Esophagus muscularis mucosa (tissue), 4 donors: ENCODE results near the gene LAMP2. TPM values are rescaled to one million over a fixed set of nuclear protein-coding genes. Genes with fewer than 3 reads are reported as not detected.

ENCODE experiments used
- DNase-seq: peaks from one replicate; pipeline ENCODE4 v3.0.0-alpha.2; 2017; ENCODE audit errors: extremely low spot score
- H3K27ac ChIP-seq, 4 donors: fragments of 200-600 bp; sonication (generic); replicated peaks in 1 of 4; 1 replicate in 3 of 4; 2 replicates in 1 of 4; pipeline ENCODE4 v1.5.1; 2016 to 2019; ENCODE audit warnings: mild to moderate bottlenecking in 1 of 4
- H3K27me3 ChIP-seq, 4 donors: fragments of 200-600 bp; sonication (generic); one replicate each; pipeline versions ENCODE4 v1.5.1 to v1.6.0; 2016 to 2019
- H3K36me3 ChIP-seq, 4 donors: fragments of 200-600 bp; sonication (generic); one replicate each; pipeline ENCODE4 v1.5.1; 2016 to 2019
- H3K4me1 ChIP-seq, 4 donors: fragments of 200-600 bp; sonication (generic); one replicate each; pipeline ENCODE4 v1.5.1; 2016 to 2019
- H3K4me3 ChIP-seq, 4 donors: fragments of 200-600 bp; sonication (generic); 1 replicate in 2 of 4; 2 replicates in 2 of 4; pipeline ENCODE4 v1.5.1; 2016 to 2019; ENCODE audit warnings: mild to moderate bottlenecking in 4 of 4, moderate library complexity in 1 of 4
- H3K9me3 ChIP-seq, 4 donors: fragments of 200-600 bp; sonication (generic); 1 replicate in 3 of 4; 2 replicates in 1 of 4; pipeline ENCODE4 v1.5.1; 2016 to 2019
- EP300 ChIP-seq: sonication (generic); formaldehyde crosslinking; IDR thresholded peaks from one replicate; pipeline ENCODE4 v1.6.1; 2017; ENCODE audit warnings: antibody characterized with exemption
- POLR2A ChIP-seq: fragments of 450-650 bp; IDR thresholded peaks from one replicate; pipeline ENCODE4 v1.6.1; 2017; ENCODE audit warnings: antibody characterized with exemption, moderate library complexity, mild to moderate bottlenecking, low read depth
- POLR2AphosphoS5 ChIP-seq, 2 donors: sonication (generic); formaldehyde crosslinking; IDR thresholded peaks; one replicate each; pipeline ENCODE4 v1.6.1; 2017; ENCODE audit warnings: antibody characterized with exemption in 2 of 2
- WGBS: methylation state at CpG from one replicate; pipeline ENCODE4 v1.1.5; 2018; 5-methylcytosine and 5-hydroxymethylcytosine counted together
- intact Hi-C: fragments of 100-400 bp; cut with DNase I; formaldehyde crosslinking; loops from one replicate; pipeline ENCODE4 v1.15.1; 2023
- total RNA-seq, 4 donors: library from RNA; depleted of rRNA; stranded (reverse); fragments of >200 nt; gene quantifications; one replicate each; pipeline versions ENCODE4 v1.1.0 to v1.2.1, GENCODE V29; 2016
- TF ChIP-seq, protein P1 (sequence below), 3 experiments: fragments of 200-600 bp in 2 of 3; fragments of 450-650 bp in 1 of 3; sonication (generic) in 2 of 3; IDR thresholded peaks; one replicate each; pipeline ENCODE4 v1.5.1; 2017 to 2019; ENCODE audit warnings: antibody characterized with exemption in 3 of 3, mild to moderate bottlenecking in 2 of 3, moderate library complexity in 1 of 3

The LAMP2 gene
- total RNA-seq, 4 donors from 2014 or later = 57.3 to 81.2 (median 67.5) TPM

DNA sequence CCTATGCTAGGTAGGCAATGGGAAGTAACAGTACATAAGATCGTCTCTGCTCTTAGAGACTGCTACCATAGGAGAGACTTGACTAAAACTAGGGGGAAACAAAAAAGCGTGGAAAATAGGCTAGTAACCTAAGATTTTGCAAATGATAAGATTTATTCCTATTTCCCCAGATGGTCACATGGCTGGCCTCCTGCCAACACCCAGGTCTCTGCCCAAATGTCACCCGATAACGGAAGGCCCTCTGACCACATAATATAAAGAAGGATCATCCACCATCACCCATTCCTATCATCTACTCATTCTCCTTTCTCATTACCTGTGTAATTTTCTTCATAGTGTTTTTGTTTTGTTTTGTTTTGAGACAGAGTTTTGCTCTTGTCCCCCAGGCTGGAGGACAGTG lies 4.7 kb downstream of the LAMP2 start:
- no peak overlapping the region for H3K4me3 ChIP-seq
- WGBS = 65% methylated on average over 4 of the region's 4 CpGs

DNA sequence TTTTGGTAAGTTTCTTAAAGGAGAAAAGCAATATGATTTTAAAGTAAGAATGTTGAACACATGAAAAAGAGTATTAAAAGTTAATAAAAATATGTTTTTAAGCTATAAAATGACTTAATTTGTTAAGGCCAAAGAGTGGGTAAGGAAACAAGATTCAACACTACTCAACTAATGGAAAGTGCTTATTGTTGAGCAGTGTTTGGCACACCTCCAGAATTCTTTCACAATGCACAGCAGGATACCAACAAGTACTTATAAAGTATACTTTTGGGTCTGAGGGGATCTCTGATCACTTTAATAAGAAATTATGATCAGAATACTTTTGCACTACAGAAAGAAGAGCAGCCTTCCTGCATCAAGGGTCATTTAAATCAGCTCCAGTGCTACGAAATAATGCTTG lies 5.9 kb downstream of the LAMP2 start:
- 60% methylated on average over 1 of the region's 1 CpG for WGBS
- peaks cover 19 to 68% (median 35%) of the 10 kb centered on the region in 4 donors for H3K4me1 ChIP-seq

More for the DNA sequence above, 4.7 kb downstream of the LAMP2 start:
- TF ChIP-seq EP300 (no peak), POLR2A (no peak), POLR2AphosphoS5 (IDR thresholded peaks at IDR 0.05) (no peak)
- TF ChIP-seq, protein P1, sequence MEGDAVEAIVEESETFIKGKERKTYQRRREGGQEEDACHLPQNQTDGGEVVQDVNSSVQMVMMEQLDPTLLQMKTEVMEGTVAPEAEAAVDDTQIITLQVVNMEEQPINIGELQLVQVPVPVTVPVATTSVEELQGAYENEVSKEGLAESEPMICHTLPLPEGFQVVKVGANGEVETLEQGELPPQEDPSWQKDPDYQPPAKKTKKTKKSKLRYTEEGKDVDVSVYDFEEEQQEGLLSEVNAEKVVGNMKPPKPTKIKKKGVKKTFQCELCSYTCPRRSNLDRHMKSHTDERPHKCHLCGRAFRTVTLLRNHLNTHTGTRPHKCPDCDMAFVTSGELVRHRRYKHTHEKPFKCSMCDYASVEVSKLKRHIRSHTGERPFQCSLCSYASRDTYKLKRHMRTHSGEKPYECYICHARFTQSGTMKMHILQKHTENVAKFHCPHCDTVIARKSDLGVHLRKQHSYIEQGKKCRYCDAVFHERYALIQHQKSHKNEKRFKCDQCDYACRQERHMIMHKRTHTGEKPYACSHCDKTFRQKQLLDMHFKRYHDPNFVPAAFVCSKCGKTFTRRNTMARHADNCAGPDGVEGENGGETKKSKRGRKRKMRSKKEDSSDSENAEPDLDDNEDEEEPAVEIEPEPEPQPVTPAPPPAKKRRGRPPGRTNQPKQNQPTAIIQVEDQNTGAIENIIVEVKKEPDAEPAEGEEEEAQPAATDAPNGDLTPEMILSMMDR (IDR thresholded peaks at IDR 0.05) = no peak
- intact Hi-C loops = no loop called here
- no peak for DNase-seq
- H3K27me3 ChIP-seq = no peaks in the 10 kb centered on the region
- H3K27ac ChIP-seq = no peak overlapping the region
- no peaks in the 10 kb centered on the region for H3K9me3 ChIP-seq
- no peaks in the 10 kb centered on the region for H3K36me3 ChIP-seq
- H3K4me1 ChIP-seq = peaks cover 15 to 57% (median 29%) of the 10 kb centered on the region in 4 donors

DNA sequence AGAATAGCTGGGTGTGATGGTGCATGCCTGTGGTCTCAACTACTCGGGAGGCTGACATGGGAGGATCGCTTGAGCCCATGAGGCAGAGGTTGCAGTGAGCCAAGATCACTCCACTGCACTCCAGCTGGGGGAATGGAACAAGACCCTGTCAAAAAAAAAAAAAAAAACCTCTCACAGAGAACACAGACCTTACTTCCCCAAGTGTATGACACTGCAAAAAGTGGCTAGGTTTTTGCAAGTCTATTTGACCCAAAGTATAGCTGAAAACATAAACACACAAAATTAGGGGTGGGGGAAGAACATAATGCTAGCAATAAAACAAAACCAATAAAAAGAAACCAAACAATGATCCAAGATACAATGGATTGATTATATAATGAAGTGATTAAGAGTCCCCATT lies 6.7 kb downstream of the LAMP2 start:
- H3K36me3 ChIP-seq = no peaks in the 10 kb centered on the region
- DNase-seq = no peak
- H3K27ac ChIP-seq = no peak overlapping the region
- 27% methylated on average over 2 of the region's 2 CpGs for WGBS
- no peaks in the 10 kb centered on the region for H3K9me3 ChIP-seq
- intact Hi-C loops = no loop called here
- no peak overlapping the region for H3K4me3 ChIP-seq
- H3K4me1 ChIP-seq = peaks cover 14 to 68% (median 35%) of the 10 kb centered on the region in 4 donors
- no peaks in the 10 kb centered on the region for H3K27me3 ChIP-seq
- TF ChIP-seq POLR2AphosphoS5 (IDR thresholded peaks at IDR 0.05) = no peak
- no peak for TF ChIP-seq EP300
- TF ChIP-seq, protein P1 (IDR thresholded peaks at IDR 0.05) = no peak
- TF ChIP-seq POLR2A = no peak

More for the DNA sequence above, 5.9 kb downstream of the LAMP2 start:
- no peaks in the 10 kb centered on the region for H3K27me3 ChIP-seq
- DNase-seq = no peak
- H3K36me3 ChIP-seq = no peaks in the 10 kb centered on the region
- no peak overlapping the region for H3K4me3 ChIP-seq
- TF ChIP-seq EP300 (no peak), POLR2A (no peak)
- H3K9me3 ChIP-seq = no peaks in the 10 kb centered on the region
- H3K27ac ChIP-seq = no peak overlapping the region
- intact Hi-C loops = no loop called here

DNA sequence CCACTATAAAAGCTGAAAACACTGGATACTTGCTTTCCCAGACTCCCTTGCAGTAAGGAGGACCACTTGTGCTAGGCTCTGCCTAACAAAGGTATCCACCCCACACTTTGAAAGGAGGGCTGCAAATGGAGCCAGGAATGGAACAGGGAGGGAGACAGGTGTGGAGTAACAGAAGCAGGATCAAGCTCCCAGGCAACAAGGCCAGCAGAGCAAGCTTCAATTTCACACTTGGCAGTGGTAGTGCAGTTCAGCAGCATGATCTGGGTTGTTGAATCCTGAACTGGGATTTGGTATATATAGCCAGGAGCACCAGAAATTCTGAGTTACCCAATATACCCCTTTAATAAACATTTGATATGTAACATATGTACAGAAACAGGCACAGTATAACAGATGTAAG lies 9.8 kb downstream of the LAMP2 start:
- DNase-seq = no peak
- Histone ChIP-seq H3K27me3 (no peaks in the 10 kb centered on the region), H3K4me1 (peaks cover 4 to 48% (median 28%) of the 10 kb centered on the region in 4 donors), H3K27ac (no peak overlapping the region), H3K9me3 (no peaks in the 10 kb centered on the region), H3K4me3 (no peak overlapping the region), H3K36me3 (peaks cover 0 to 8% (median 7%) of the 10 kb centered on the region in 4 donors)
- intact Hi-C loops = no loop called here
- TF ChIP-seq POLR2AphosphoS5 (IDR thresholded peaks at IDR 0.05) = no peak
- TF ChIP-seq EP300 = no peak
- no peak for TF ChIP-seq POLR2A
- TF ChIP-seq, protein P1 (IDR thresholded peaks at IDR 0.05) = no peak

DNA sequence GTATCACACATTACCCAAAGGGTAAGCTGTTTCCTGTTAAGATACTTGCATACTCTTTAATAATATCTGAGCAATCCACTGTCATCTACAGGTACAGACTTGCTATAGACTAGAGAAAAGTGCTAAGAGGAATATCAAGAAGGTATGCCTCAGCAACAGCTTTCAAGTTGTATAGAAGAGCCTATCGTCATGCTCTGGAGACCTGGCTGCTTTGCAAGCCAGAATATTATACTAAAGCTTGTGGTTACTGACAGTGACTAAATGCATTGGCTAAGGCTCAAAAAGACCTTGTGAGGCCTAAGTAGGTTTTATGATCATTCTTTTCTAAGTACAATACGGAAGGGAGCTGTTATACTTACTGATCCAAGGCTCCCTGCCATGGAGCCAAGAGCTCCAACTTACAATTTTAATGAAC lies 11.3 kb downstream of the LAMP2 start:
- peak overlapping the region in 2 of 4 donors; percentile 0 to 20 for H3K27ac ChIP-seq
- 31% methylated on average over 2 of the region's 2 CpGs for WGBS
- intact Hi-C loops = no loop called here
- DNase-seq = no peak
- no peaks in the 10 kb centered on the region for H3K9me3 ChIP-seq
- H3K4me1 ChIP-seq = peaks cover 4 to 33% (median 22%) of the 10 kb centered on the region in 4 donors
- no peak overlapping the region for H3K4me3 ChIP-seq
- peaks cover 0 to 14% (median 8%) of the 10 kb centered on the region in 4 donors for H3K36me3 ChIP-seq
- H3K27me3 ChIP-seq = no peaks in the 10 kb centered on the region
- TF ChIP-seq, protein P1 (IDR thresholded peaks at IDR 0.05) = no peak
- TF ChIP-seq POLR2AphosphoS5 (IDR thresholded peaks at IDR 0.05) (no peak), POLR2A (no peak), EP300 (no peak)
